ENCODE measurements around the gene PNMA8A.
A peak's percentile ranks its signal among the peaks of the same experiment; 100 is the strongest.

Gene PNMA8A

DNA sequence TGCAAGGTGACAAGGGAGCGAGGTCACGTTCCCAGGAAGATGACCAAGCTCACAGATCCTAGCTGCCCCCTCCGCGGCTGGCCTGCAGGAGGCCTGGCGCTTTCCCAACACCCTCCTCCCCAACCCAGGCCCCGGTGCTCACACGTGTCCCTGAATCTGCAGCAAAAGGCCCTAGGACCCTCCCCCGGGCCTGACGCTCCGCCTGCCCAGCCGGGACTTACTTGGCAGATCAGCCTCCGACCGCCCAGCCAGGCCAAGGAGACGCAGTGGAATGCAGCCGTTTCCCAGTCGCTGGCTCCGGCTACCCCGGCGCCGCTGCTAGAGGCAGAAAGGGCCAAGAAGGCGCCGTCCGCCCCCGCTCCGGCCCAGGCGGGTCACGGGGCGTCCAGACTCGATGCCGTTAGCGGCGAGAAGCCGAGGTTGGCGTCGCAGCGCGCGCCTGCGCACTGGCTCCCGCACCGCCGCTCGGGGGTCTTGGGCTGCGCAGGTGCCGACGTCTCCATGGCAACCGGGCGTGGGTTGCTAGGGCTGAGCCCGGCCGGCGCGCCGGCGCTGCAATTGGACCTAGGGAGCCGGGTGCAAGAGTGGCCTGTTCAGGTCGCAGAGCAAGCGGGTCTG, at the start of gene PNMA8A:
PNMA8A (minus strand) TSS at position 448 of the 618 bp plus-strand sequence. CDS start 528 bp downstream, outside the sequence.
- peak within 1 kb of the TSS; percentile 82 for H3K4me2 ChIP-seq
- H3K4me3 ChIP-seq, result no peak within 1 kb of the TSS
- no peaks in the 10 kb centered on the region for H4K20me1 ChIP-seq
- H3K4me1 ChIP-seq, result peaks cover 88% of the 10 kb centered on the region
- TF ChIP-seq Cebpa-rat (IDR thresholded peaks at IDR 0.05), result no peak
- H3K9ac ChIP-seq, result peak within 1 kb of the TSS; percentile 8; the same call in 1 of the 2 replicates
- no peaks in the 10 kb centered on the region for H3K36me3 ChIP-seq
- no peaks in the 10 kb centered on the region for H3K9me3 ChIP-seq
- H3K27me3 ChIP-seq, result no peaks in the 10 kb centered on the region
- peak within 1 kb of the TSS; percentile 58; the same call in 1 of the 2 replicates for H3K27ac ChIP-seq

DNA sequence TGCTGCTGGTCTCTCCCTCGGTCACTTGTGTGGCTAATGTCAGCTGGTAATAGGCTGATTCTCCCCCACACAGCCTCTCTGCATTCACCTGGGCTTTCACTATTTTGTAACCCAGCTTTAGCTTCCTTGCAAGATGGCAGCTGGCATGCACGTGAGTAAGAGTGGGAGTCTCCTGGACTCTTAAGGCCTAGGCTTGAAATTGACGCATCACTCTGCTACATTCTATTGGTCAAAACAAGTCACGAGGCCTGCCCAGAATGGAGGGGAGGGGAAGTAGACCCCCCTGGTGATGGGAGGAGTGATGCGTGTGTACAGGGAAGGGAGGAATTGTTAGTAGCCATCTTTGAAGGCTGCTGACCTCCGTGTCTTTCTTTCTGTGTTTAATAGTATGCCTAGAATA, 49.3 kb upstream of the PNMA8A start:
- Histone ChIP-seq H4K20me1 (no peaks in the 10 kb centered on the region), H3K27me3 (no peaks in the 10 kb centered on the region), H3K27ac (peak overlapping the region; percentile 84), H3K9me3 (peaks cover 25% of the 10 kb centered on the region), H3K36me3 (no peaks in the 10 kb centered on the region), H3K4me3 (no peak overlapping the region), H3K4me1 (peaks cover 84% of the 10 kb centered on the region), H3K4me2 (peak overlapping the region; percentile 83), H3K9ac (peak overlapping the region; percentile 52; the same call in 1 of the 2 replicates)
- TF ChIP-seq Cebpa-rat (IDR thresholded peaks at IDR 0.05), result no peak

DNA sequence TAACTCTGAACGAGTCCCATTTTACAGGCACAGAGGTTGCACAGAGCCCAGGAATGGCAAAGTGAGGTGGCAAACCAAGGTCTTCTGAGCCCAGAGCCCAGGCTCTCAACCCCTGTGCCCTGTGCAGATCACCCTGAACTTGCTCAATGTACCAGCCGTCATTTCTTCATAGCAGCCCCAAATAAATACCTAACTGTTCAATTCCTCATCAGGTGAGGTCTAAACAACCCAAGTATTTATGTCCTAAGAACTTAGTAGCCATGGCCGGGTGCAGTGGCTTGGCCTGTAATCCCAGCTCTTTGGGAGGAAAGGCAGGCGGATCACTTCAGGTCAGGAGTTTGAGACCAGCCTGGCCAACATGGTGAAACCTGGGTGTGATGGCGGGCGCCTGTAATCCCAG, 46.1 kb upstream of the PNMA8A start:
- Histone ChIP-seq H3K27ac (peak overlapping the region; percentile 24; the same call in 1 of the 2 replicates), H3K9me3 (no peaks in the 10 kb centered on the region), H3K27me3 (no peaks in the 10 kb centered on the region), H3K4me3 (no peak overlapping the region), H3K4me2 (peak overlapping the region; percentile 83), H4K20me1 (no peaks in the 10 kb centered on the region), H3K4me1 (peaks cover 65% of the 10 kb centered on the region), H3K36me3 (no peaks in the 10 kb centered on the region), H3K9ac (no peak overlapping the region)
- no peak for TF ChIP-seq Cebpa-rat (IDR thresholded peaks at IDR 0.05)

DNA sequence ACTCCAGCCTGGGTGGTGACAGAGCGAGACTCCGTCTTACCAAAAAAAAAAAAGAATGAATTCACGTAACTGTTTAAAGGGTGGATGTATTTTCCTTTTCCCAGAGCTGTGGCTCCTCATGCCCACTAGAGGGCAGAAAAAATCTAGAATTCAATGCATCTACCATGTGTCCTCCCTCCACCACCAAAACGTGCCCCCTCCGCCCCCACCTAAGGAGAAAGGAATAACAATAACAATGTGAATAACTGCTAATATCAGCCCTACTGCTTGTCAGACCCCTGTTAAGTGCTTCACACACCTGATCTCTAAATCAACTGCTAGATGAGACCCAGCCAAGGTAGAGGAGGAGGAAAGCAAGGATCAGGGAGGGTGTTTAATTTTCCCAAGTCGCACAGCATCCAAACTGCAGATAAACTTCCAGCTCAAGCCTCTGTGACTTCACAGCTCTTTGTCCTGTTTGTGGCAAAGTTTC, 44.6 kb upstream of the PNMA8A start:
- Histone ChIP-seq H3K27ac (no peak overlapping the region), H3K4me3 (no peak overlapping the region), H4K20me1 (no peaks in the 10 kb centered on the region), H3K4me2 (peak overlapping the region; percentile 25; the same call in 1 of the 2 replicates), H3K9ac (no peak overlapping the region), H3K27me3 (no peaks in the 10 kb centered on the region), H3K4me1 (peaks cover 50% of the 10 kb centered on the region), H3K36me3 (no peaks in the 10 kb centered on the region), H3K9me3 (peaks cover 6% of the 10 kb centered on the region)
- no peak for TF ChIP-seq Cebpa-rat (IDR thresholded peaks at IDR 0.05)

- Histone ChIP-seq H3K27ac (no peak overlapping the region), H3K4me3 (no peak overlapping the region), H4K20me1 (no peaks in the 10 kb centered on the region), H3K9ac (no peak overlapping the region), H3K4me2 (no peak overlapping the region), H3K36me3 (no peaks in the 10 kb centered on the region), H3K4me1 (peaks cover 43% of the 10 kb centered on the region), H3K27me3 (no peaks in the 10 kb centered on the region), H3K9me3 (peaks cover 6% of the 10 kb centered on the region)
- TF ChIP-seq Cebpa-rat (IDR thresholded peaks at IDR 0.05), result no peak
Observed at GRCh38 chr19:46515290-46515609, 43.9 kb upstream of the PNMA8A start.

- no peak overlapping the region for H3K9ac ChIP-seq
- H3K27ac ChIP-seq, result no peak overlapping the region
- no peaks in the 10 kb centered on the region for H3K36me3 ChIP-seq
- no peak for TF ChIP-seq Cebpa-rat (IDR thresholded peaks at IDR 0.05)
- H3K4me3 ChIP-seq, result no peak overlapping the region
- H3K4me2 ChIP-seq, result no peak overlapping the region
- no peaks in the 10 kb centered on the region for H4K20me1 ChIP-seq
- no peaks in the 10 kb centered on the region for H3K27me3 ChIP-seq
- H3K9me3 ChIP-seq, result peaks cover 6% of the 10 kb centered on the region
- peaks cover 38% of the 10 kb centered on the region for H3K4me1 ChIP-seq
Observed at GRCh38 chr19:46514589-46515289, 43.4 kb upstream of the PNMA8A start.

- H3K4me1 ChIP-seq, result peaks cover 27% of the 10 kb centered on the region
- H3K27ac ChIP-seq, result no peak overlapping the region
- no peak overlapping the region for H3K4me2 ChIP-seq
- no peak overlapping the region for H3K4me3 ChIP-seq
- H3K36me3 ChIP-seq, result no peaks in the 10 kb centered on the region
- H3K27me3 ChIP-seq, result no peaks in the 10 kb centered on the region
- H3K9ac ChIP-seq, result no peak overlapping the region
- TF ChIP-seq Cebpa-rat (IDR thresholded peaks at IDR 0.05), result no peak
- peaks cover 6% of the 10 kb centered on the region for H3K9me3 ChIP-seq
- H4K20me1 ChIP-seq, result no peaks in the 10 kb centered on the region
Observed at GRCh38 chr19:46513461-46514236, 42.3 kb upstream of the PNMA8A start.

GRCh38 chr19:46511237-46511636, 39.9 kb upstream of the PNMA8A start:
- no peaks in the 10 kb centered on the region for H3K36me3 ChIP-seq
- peaks cover 6% of the 10 kb centered on the region for H3K9me3 ChIP-seq
- H3K4me2 ChIP-seq, result no peak overlapping the region
- H3K27ac ChIP-seq, result no peak overlapping the region
- no peak overlapping the region for H3K4me3 ChIP-seq
- no peak for TF ChIP-seq Cebpa-rat (IDR thresholded peaks at IDR 0.05)
- no peaks in the 10 kb centered on the region for H4K20me1 ChIP-seq
- H3K9ac ChIP-seq, result no peak overlapping the region
- peaks cover 14% of the 10 kb centered on the region for H3K4me1 ChIP-seq
- H3K27me3 ChIP-seq, result no peaks in the 10 kb centered on the region

DNA sequence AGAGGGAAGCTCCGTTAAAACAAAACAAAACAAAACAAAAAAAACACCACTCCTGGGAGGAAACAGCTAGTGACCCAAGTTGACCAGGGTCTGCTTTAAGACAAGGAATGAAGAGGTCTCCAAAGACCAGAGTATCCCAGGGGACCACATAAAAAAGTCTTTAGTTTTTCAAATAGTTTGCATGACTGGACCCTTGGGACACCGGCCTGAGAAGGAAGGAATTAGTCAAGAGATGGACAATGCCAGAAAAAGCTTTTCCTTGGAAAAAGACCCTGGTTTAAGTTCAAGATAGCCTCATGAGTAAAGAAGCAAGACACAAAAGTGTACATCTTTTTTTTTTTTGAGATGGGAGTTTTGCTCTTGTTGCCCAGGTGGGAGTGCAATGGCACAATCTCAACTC, 36.8 kb upstream of the PNMA8A start:
- Histone ChIP-seq H3K4me1 (peaks cover 15% of the 10 kb centered on the region), H3K9me3 (peaks cover 6% of the 10 kb centered on the region), H3K9ac (no peak overlapping the region), H3K27ac (no peak overlapping the region), H3K36me3 (no peaks in the 10 kb centered on the region), H3K27me3 (no peaks in the 10 kb centered on the region), H3K4me2 (peak overlapping the region; percentile 48), H3K4me3 (no peak overlapping the region), H4K20me1 (no peaks in the 10 kb centered on the region)
- TF ChIP-seq Cebpa-rat (IDR thresholded peaks at IDR 0.05), result no peak

Data from BLaER1 (cell line).